IPS-NIHi11 (cell line): ENCODE measurements around the gene BZW2.
"Not testable (repeated sequence)": the region's sequence is repeated elsewhere in the genome, so short reads cannot be mapped to it uniquely, and the experiment has no call there.

Experiments used
- DNase-seq: peaks from one replicate; pipeline ENCODE4 v3.0.0; 2012; ENCODE audit warnings: mixed read lengths, low spot score

Gene BZW2

DNA sequence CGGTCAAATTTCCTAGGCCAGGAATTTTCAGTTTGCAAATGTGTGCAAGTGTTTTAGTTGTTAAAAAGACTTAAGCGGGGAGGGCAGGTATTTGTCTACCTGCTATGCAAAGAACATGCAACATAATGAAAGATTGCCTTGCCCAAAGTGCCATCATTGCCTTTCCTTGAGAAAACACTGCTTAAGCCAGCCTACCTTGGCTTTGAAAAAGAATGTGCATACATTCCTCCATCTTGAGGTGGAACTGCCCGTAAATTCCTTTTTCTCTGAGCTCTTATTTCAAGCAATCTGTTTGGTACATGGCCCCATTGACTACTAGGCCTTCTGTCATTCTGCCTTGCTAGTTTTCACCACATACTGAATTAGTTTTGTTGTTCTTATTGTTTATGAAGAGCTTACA, 29.3 kb downstream of the BZW2 start:
- DNase-seq = no peak

DNA sequence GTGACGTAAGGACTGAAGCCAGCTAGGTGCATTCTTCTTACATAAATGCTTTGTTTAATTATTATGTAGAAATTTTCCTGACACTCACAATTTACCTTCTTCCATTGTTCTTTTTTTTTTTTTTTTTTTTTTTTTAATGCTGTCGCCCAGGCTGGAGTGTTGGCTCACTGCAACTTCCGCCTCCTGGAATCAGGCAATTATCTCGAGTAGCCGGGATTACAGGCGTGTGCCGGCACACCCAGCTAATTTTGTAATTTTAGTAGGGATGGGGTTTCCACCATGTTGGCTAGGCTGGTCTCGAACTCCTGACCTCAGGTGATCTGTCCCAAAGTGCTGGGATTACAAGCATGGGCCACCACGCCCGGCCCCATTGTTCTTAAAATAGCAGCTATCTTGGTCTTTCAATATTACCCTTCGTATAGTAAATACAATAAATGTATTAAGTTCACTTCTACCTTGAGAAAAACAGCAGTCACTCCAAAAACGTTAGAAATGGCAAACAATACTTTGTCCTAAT, 32.1 kb downstream of the BZW2 start:
- DNase-seq = no peak

DNA sequence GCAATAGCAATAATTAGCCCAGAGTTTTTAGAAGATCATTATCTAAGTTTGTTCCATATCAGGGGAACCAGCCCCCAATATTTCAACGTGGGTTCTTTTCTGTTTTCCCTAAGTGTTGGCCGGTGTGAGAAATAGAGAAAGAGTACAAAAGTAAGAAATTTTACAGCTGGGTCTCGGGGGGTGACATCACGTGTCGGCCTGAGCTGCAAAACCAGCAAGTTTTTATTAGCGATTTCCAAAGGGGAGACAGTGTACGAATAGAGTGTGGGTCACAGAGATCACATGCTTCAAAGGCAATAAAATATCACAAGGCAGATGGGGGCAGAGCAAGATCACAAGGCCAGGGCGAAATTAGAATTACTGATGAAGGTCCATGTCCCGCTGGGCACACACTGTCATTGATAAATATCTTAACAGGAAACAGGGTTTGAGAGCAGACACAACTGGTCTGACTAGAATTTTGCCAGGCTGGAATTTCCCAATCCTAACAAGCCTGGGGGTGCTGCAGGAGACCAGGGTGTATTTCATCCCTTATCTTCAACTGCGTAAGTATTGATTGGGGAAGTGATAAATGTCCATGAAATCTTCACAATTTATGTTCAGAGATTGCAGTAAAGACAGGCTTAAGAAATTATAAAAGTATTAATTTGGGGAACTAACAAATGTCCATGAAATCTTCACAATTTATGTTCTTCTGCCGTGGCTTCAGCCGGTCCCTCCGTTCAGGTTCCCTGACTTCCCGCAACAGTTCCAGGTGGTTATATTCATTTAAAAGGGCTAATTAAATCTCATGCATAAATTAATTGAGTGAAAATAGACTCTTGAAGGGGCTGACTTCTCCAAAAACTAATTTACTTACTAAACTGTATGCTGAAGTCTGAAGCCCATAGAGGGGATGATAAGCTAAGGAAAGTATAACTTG, 32.9 kb downstream of the BZW2 start:
- not testable (repeated sequence) for DNase-seq

- no peak for DNase-seq
Measured at GRCh38 chr7:16684935-16685334, 39.0 kb downstream of the BZW2 start.

- DNase-seq = no peak
Measured at GRCh38 chr7:16685535-16685934, 39.6 kb downstream of the BZW2 start.

- no peak for DNase-seq
Measured at GRCh38 chr7:16688249-16688648, 42.3 kb downstream of the BZW2 start.

DNA sequence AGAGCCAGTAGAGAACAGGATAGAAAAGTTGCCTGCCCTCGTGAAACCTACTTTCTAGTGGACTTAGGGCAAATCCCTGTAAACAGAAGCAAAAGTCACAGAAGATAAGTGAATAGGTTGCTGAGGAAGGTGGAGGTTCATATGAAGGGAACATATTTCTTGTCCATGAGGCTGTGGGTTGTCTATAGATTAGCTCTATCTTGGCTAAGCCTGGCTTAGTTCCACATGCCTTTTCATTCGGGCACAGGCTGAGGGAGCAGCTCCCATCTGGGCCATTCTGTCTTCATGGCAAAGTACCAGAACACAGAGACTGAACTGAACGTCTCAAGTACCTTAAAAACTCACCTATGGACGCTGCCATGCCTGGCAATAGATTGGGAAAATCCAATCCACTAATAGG, 45.3 kb downstream of the BZW2 start:
- no peak for DNase-seq

DNA sequence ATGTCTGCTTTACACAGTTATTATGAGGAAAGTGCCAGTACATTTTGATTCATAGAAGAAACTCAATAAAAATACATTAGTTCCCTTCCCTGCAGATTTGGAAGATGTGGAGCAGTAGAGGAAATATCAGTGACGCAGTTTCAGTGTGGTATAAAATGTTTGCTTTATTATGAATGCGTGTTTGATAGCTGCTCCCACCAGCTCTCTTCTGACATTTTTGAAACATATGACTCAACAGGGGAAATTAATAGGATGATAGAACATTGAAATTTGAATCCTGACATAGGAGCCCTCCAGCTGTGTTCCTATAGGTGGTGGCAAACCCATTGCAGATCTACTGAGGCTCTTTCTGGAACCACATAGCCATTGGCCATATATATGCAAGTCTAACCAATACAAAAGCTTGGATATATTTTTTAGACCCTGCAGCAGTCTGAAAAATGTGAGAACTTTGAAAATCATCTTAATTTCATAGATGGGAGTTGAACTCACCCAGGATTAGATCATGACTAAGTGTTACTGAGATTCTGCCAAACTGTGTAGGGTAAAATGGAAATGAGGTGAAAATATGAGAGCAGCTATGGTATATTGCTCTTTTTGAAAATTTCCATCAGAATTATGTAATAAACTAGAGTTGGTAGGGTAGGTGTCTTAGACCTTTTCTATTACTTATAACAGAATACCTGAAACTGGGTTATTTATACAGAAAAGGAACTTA, 47.8 kb downstream of the BZW2 start:
- DNase-seq = no peak

GRCh38 chr7:16694806-16695205, 48.8 kb downstream of the BZW2 start:
- no peak for DNase-seq

- peak; percentile 69 for DNase-seq
Measured at GRCh38 chr7:16695621-16696237, 49.7 kb downstream of the BZW2 start.

DNA sequence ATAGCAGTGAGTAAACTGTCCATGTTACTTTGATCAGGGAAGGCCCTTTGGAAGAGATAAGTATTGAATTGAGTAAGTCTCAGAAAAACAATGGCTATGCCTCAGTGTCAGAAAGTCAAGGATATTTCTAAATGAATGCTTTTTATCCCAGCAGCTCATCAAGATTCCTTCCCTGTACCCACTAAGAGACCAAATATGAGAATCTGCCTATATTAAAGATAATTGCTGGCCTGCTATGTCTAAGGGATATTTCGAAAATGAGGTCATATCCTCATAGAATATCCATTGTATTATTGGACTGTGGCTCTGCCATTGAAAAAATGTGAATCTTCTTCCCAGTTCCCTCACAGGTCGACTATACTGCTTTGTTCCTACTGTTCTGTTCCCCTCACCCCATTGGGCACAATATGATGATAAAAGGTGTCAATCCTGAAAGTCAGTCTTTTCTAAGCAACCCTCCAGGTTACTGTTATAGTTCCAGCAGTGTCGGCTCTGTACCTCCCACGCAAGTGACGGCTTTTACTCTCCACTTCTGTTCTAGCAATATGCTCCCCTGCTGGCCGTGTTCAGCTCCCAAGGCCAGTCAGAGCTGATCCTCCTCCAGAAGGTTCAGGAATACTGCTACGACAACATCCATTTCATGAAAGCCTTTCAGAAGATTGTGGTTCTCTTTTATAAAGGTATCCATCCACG, 51.7 kb downstream of the BZW2 start:
- DNase-seq = no peak

DNA sequence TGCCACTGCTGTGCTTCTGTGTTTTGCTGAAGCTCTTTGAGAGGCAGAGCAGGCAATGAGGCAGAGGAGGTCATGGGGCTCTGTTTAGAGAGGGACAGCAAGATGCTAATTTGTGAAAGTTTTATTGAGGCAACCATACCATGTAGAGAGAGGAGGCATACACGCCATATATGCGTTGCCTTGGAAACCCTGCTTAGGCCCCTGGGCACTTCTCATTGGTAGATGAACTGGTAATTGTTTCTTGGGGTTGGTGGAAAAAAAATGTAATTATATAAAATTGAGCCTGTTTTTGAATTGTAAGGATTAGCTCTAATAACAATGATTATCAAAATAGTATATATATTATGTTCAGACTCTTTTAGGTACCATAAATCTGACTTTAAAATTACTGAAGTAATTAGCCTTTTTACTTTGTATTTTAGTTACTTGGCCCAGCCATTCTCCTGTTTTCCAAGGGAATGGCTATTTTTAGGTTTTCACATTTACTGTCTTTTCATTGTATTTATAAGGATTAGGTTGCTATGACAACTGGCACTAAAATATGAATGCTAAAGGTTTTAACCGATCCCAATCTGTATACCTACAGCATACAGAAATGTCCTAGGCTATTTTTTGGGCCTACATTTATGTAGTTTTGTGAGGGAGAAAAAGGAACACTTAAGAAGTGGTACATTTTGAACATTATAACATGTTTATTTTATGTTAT, 52.4 kb downstream of the BZW2 start:
- DNase-seq = no peak

GRCh38 chr7:16702441-16702840, 56.5 kb downstream of the BZW2 start:
- no peak for DNase-seq

- DNase-seq = no peak
Measured at GRCh38 chr7:16708511-16708910, 62.5 kb downstream of the BZW2 start.

DNA sequence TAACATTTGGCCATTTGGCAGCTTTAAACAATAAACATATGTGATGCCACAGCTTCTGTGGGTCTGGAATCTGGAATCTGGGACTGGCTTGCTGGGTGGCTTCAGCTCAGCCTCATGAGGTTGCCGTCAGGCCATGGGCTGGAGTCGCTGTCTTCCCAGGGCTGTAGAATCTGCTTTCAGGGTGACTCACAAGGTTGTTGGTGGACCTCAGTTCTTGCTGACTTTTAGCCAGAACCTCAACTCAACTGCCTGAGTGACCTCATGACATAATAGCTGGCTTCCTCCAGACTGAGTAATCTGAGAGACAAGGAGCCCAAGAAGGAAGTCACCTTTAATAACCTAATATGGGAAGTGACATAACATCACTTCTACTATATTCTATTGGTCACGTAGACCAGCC, 63.0 kb downstream of the BZW2 start:
- no peak for DNase-seq

DNA sequence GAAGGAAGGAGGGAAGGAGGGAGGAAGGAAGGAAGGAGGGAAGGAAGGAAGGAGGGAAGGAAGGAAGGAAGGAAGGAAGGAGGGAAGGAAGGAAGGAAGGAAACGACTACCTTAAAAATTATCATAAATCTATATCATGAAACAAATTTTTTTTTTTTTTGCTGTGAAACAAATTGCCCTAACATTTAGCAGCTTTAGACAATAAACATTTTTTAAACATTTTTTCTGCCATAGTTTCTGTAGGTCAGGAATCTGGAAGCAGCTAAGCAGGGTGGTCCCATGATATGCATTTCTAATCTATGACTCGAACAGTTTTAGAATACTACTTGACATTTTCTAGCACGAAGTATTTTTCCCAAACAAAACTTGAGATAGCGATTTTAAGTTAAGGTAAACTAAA, 64.7 kb downstream of the BZW2 start:
- DNase-seq = no peak

DNA sequence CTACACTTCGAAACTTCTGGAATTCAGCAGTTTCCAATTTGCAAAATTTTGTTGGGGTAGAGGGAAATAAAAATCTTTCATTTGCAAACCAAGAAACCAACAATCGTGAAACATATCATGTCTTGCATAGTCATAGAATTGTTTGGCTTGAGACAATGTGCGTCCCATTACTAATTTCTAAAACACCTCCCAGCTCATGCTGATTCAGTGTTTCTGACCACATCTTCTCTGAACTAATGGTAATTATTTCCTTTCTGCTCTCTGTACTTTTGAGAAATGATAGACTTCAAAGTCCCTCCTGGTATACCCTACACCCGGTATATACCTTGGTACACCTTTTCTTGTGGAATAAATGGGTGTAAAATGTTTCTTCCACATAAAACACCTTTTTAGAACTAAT, 65.7 kb downstream of the BZW2 start:
- DNase-seq = no peak

DNA sequence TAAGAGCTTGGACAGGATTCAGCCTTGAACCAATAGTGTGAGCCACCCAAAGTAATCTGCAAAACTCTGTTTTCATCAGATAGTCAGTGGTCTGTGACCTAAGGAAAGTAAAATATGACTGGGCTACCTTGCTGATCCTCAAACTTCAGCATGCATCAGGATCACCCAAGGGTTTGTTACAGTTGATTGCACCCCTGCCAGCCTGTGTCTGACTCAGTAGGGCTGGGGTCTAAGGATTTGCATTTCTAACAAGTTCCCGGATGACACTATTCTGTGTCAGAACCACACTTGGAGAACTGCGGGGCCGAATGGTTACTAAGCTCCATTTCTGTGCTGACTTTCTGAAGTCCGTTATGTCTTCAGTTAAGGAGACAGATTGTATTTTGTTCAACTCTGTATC, 66.9 kb downstream of the BZW2 start:
- no peak for DNase-seq

DNA sequence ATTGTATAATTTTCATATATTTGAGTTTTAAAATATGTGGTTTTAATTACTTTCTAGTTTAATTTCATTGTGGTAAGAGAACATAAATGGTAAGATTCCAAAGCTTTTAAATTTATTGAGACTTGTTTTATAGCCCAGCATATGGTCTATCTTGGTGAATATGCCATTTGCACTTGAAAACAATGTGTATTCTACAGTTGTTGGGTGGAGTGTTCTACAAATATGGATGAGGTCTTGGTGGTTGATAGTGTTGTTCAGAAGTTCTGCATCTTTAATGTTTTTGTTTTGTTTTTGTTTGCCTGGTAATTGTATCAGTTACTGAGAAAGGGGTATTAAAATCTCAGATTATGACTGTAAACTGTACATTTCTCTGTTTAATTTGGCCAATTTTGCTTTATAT, 69.9 kb downstream of the BZW2 start:
- no peak for DNase-seq

GRCh38 chr7:16718111-16718656, 72.2 kb downstream of the BZW2 start:
- DNase-seq = no peak

DNA sequence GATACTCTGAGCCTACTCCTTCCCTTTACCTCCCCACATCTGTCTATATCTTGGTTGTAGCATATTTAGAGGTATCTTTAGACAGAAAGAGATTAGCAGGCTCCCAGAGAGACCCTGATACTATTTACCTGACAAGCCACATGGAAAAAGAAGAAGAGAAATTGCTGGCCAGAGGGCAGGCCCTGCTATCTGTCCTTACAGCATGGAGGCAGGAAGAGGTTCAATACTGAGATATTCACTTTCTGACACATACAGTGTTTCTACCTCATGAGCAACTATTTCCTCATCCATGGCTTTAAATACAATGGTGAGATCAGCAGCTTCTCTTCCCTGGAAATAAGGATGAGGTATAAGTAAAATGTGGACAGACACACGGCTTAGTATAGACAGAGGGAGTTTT, 73.7 kb downstream of the BZW2 start:
- DNase-seq = no peak
